ENCODE measurements around the gene ZFYVE16.
"Not testable (repeated sequence)": the region's sequence is repeated elsewhere in the genome, so short reads cannot be mapped to it uniquely, and the experiment has no call there.

Gene ZFYVE16

GRCh38 chr5:80411589-80412219 lies 3.8 kb downstream of the ZFYVE16 start:
- no peak for DNase-seq

DNA sequence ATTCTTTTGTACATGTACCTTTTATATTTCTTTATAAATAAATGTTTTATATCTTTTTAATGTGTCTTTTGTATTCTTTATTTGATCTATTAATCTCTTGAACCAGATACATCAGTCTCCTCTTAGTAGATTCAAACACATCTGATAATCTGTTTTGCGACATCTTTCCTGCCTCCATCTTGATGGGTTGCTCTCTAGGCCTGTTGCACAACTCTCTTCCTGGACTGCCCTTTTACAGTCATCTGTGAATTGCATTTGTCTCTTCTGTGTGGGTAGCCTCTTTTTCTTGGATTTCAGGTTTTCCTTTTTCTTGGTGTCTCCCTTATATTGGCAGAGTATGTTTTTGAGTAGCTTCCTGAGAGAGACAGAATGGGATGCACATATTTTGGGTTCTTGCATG lies 6.2 kb downstream of the ZFYVE16 start:
- no peak for DNase-seq

DNA sequence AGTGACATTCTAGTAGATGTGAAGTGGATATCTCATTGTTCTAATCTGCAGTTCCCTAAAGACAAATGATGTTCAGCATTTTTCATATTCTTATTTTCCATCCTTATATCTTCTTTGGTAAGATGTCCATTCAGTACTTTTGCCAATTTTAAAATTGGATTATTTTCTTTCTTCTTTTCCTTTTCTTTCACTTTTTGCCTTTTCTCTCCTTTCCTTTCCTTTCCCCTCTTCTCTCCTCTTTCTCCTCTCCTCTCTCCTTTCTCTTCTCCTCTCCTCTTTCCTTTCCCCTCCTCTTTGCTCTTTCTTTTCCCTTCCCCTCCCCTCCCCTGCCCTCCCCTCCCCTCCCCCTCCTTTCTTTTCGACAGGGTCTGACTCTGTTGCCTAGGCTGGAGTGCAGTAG lies 10.1 kb downstream of the ZFYVE16 start:
- no peak for DNase-seq

GRCh38 chr5:80424365-80424764 lies 16.5 kb downstream of the ZFYVE16 start:
- not testable (repeated sequence) for DNase-seq

DNA sequence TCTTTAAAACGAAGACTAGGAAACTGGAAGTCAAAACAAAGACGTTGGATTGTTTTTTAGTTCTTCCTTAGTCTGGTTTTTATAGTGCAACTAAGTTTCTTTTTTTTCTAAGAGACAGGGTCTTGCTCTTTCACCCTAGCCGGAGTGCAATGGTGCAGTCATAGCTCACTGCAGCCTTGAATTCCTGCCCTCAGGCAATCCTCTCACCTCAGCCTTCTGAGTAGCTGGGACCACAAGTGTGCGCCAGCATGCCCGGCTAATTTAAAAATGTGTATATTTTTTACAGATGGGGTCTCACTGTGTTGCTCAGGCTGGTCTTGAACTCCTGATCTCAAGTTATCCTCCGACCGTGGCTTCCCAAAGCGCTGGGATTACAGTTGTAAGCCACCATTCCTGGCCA lies 27.6 kb downstream of the ZFYVE16 start:
- no peak for DNase-seq

DNA sequence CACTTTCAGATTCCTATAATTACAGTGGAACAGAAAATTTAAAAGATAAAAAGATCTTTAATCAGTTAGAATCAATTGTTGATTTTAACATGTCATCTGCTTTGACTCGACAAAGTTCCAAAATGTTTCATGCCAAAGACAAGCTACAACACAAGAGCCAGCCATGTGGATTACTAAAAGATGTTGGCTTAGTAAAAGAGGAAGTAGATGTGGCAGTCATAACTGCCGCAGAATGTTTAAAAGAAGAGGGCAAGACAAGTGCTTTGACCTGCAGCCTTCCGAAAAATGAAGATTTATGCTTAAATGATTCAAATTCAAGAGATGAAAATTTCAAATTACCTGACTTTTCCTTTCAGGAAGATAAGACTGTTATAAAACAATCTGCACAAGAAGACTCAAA lies 29.5 kb downstream of the ZFYVE16 start:
- no peak for DNase-seq

GRCh38 chr5:80438739-80439138 lies 30.9 kb downstream of the ZFYVE16 start:
- no peak for DNase-seq

GRCh38 chr5:80439213-80439612 lies 31.3 kb downstream of the ZFYVE16 start:
- DNase-seq = no peak

- DNase-seq = no peak
Observed at GRCh38 chr5:80442742-80443141, 34.9 kb downstream of the ZFYVE16 start.

- DNase-seq = no peak
Observed at GRCh38 chr5:80453366-80453765, 45.5 kb downstream of the ZFYVE16 start.

- no peak for DNase-seq
Observed at GRCh38 chr5:80463269-80463668, 55.4 kb downstream of the ZFYVE16 start.

- no peak for DNase-seq
Observed at GRCh38 chr5:80466669-80467485, 59.0 kb downstream of the ZFYVE16 start.

- no peak for DNase-seq
Observed at GRCh38 chr5:80468131-80468530, 60.3 kb downstream of the ZFYVE16 start.

- DNase-seq = not testable (repeated sequence)
Observed at GRCh38 chr5:80470631-80471030, 62.8 kb downstream of the ZFYVE16 start.

DNA sequence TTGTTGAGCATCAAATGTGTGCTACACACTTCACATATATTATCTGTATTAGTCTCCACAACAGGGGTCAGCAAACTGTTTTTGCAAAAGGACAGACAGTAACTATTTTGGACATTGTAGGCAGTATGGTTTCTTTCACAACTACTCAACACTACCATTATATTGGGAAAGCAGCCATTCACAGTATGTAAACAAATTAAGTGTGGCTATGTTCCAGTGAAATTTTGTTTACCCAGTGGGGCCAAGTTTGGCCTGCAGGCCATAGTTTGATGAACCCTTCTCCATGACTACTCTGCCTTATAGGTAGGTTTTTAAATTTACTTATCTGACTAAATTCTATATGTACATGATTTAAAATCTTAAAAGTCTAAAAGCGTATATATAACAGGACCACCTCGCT lies 67.1 kb downstream of the ZFYVE16 start:
- no peak for DNase-seq

- no peak for DNase-seq
Observed at GRCh38 chr5:80479713-80480112, 71.8 kb downstream of the ZFYVE16 start.

DNA sequence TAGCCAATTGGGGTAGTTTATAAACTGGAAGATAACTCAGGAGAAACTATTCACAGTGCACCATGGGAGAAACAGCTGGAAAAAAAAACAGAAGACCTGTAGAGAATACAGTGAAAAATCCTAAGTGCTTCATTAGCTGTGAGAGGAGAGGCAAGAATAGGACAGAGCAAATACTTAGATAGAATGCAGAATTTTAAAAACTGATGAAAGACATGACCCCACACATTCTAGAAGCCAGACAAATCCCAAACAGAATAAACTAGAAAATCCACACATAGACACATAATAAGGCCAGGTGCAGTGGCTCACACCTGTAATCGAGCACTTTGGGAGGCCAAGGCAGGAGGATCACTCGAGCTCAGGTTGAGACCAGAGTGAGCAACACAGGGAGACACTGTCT lies 72.5 kb downstream of the ZFYVE16 start:
- DNase-seq = no peak

- DNase-seq = peak; percentile 8
Observed at GRCh38 chr5:80481019-80481893, 73.4 kb downstream of the ZFYVE16 start.

DNA sequence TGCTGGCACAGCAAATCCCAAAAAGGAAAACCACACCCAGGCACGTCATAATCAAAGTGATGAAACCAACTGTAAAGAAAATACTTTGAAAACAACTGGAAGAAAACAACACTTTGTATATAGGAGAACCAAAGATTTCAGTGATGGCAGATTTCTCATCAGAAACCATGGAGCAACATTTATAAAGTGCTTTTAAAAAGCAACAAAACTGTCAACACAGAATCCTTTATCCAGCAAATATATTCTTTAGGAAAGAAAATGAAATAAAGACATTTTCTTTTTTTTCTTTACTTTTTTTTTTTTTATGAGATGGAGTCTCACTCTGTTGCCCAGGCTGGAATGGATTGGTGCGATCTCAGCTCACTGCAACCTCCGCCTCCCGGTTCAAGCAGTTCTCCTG lies 74.7 kb downstream of the ZFYVE16 start:
- no peak for DNase-seq

DNA sequence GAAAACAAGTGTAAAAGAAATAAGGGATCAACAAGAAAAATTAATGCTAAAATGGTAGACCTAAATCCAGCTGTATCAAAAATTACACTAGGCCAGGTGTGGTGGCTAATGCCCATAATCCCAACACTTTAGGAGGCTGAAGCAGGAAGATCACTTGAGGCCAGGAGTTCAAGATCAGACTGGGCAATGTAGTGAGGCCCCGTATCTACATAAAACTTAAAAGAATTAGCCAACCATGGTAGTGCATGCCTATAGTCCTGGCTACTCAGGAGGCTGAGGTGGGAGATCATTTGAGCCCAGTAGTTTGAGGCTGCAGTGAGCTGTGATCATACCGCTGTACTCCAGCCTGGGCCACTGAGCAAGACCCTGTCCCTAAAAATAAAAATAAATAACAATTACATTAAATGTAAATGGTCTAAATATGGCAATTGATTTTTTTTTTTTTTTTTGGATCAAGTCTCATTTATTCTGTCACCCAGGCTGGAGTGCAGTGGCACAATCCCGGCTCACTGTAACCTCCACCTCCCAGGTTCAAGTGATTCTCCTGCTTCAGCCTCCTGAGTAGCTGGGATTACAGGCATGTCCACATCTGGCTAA lies 75.9 kb downstream of the ZFYVE16 start:
- no peak for DNase-seq

- no peak for DNase-seq
Observed at GRCh38 chr5:80487444-80487828, 79.6 kb downstream of the ZFYVE16 start.

- DNase-seq = peak; percentile 74
Observed at GRCh38 chr5:80487829-80488721, 80.2 kb downstream of the ZFYVE16 start, which contains the start of gene FAM151B. Gene FAM151B, plus strand, starts transcription at chr5:80488100. Its CDS starts 24 bp downstream, at chr5:80488124.
